ENCODE measurements around the gene GFOD1. TPM values are rescaled to one million over a fixed set of nuclear protein-coding genes. Genes with fewer than 3 reads are reported as not detected.

GFOD1 gene
- total RNA-seq, 1 experiment from 2014 or later, result 6.1 TPM

DNA sequence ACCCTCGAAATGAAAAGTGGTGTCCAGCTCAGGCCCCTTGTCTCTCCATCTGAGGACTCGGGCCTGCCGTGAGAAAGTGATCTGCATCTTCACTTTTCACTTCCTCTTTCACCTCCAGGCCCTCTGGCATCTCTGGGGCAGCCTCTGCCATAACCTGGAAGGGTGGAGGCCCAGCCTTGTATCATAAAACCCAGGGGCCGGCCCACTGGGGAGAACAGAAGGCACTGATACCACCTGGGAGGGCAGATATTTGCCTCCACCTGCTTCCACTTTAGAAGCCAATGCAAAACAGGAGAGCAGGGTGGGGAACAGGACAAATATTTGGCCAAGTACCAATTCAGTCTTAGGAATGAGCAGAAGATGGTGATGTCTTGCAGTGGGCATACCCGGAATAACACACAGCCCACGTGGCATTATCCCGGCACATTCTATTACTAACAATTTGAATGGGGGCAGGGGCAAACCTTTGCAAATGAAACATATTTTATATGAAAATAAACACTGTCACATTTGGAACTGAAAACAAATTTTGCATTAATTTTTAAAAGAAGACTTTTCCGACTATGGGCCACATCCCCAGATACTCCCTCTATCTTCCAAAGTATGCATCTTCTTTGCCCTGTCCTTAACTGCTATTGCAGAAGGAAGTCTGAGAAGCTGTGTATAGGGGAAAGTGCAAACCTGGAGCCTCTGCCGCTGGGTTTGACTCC is 89.9 kb downstream of the GFOD1 start:
- TF ChIP-seq, protein P1, sequence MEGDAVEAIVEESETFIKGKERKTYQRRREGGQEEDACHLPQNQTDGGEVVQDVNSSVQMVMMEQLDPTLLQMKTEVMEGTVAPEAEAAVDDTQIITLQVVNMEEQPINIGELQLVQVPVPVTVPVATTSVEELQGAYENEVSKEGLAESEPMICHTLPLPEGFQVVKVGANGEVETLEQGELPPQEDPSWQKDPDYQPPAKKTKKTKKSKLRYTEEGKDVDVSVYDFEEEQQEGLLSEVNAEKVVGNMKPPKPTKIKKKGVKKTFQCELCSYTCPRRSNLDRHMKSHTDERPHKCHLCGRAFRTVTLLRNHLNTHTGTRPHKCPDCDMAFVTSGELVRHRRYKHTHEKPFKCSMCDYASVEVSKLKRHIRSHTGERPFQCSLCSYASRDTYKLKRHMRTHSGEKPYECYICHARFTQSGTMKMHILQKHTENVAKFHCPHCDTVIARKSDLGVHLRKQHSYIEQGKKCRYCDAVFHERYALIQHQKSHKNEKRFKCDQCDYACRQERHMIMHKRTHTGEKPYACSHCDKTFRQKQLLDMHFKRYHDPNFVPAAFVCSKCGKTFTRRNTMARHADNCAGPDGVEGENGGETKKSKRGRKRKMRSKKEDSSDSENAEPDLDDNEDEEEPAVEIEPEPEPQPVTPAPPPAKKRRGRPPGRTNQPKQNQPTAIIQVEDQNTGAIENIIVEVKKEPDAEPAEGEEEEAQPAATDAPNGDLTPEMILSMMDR (conservative IDR thresholded peaks at IDR 0.05), result peak; percentile 33; the same call in 2 of the 3 replicates
- Histone ChIP-seq H3K9me3 (ENCODE audit: control insufficient read depth, low read depth, low read length) (no peaks in the 10 kb centered on the region), H3K27ac (ENCODE audit: insufficient read length, low read depth, low read length) (no peak overlapping the region), H3K27me3 (ENCODE audit: insufficient read depth, low read length) (no peaks in the 10 kb centered on the region), H2AFZ (ENCODE audit: low read length) (no peak overlapping the region), H2BK12ac (ENCODE audit: insufficient read length, low read depth, low read length) (peak overlapping the region; percentile 41), H2BK20ac (ENCODE audit: low read depth, low read length, poor library complexity, severe bottlenecking) (no peak overlapping the region), H2BK15ac (ENCODE audit: low read depth, low read length) (no peak overlapping the region), H3K4ac (ENCODE audit: low read depth, low read length) (no peak overlapping the region), H4K20me1 (ENCODE audit: control insufficient read depth, insufficient read depth, insufficient read length) (no peaks in the 10 kb centered on the region), H2AK5ac (ENCODE audit: insufficient read length, low read length) (no peak overlapping the region), H3K4me1 (ENCODE audit: insufficient read depth, low read length) (peaks cover 2% of the 10 kb centered on the region; the same call in 1 of the 2 replicates), H3K4me2 (ENCODE audit: insufficient read depth, insufficient read length, low read length) (no peak overlapping the region), H4K5ac (ENCODE audit: insufficient read length, low read depth, low read length) (no peak overlapping the region), H3K18ac (ENCODE audit: insufficient read length, low read depth, low read length) (no peak overlapping the region), H3K79me1 (ENCODE audit: insufficient read depth, low read depth, low read length, poor library complexity, severe bottlenecking) (no peaks in the 10 kb centered on the region), H4K8ac (replicated peaks; ENCODE audit: insufficient read length, low read depth, low read length) (no peak overlapping the region), H4K91ac (ENCODE audit: insufficient read length, low read depth, low read length) (no peak overlapping the region), H2BK5ac (ENCODE audit: insufficient read length, low read length) (no peak overlapping the region), H3K9ac (ENCODE audit: extremely low read depth, insufficient read length, low read length) (no peak overlapping the region), H3K79me2 (ENCODE audit: insufficient read depth, low read length) (no peaks in the 10 kb centered on the region; the same call in 1 of the 2 replicates), H3T11ph (ENCODE audit: low read length) (no peak overlapping the region), H2BK120ac (ENCODE audit: low read depth, low read length, poor library complexity, severe bottlenecking) (no peak overlapping the region), H3K56ac (ENCODE audit: insufficient read length, low read depth, low read length) (no peak overlapping the region), H3K23ac (ENCODE audit: insufficient read length, low read depth, low read length) (no peak overlapping the region), H3K23me2 (ENCODE audit: insufficient read length, low read depth, low read length, poor library complexity, severe bottlenecking) (no peaks in the 10 kb centered on the region), H3K14ac (ENCODE audit: insufficient read depth, low read length) (no peak overlapping the region)
- Mint-ChIP-seq H3K27me3 (ENCODE audit: low read depth) (no peaks in the 10 kb centered on the region), H3K4me3 (no peak overlapping the region), H3K27ac (0 out of 7 replicates have a peak overlapping the region, but pooled peaks of 1 of the 3 experiments have one; percentile 53), H3K4me1 (peaks cover 21 to 27% of the 10 kb centered on the region in 2 experiments), H3K36me3 (ENCODE audit: insufficient read depth in 1 of 3, low read depth in 3 of 3) (no peaks in the 10 kb centered on the region), H3K9me3 (no peaks in the 10 kb centered on the region)
- WGBS (ENCODE audit: extremely low coverage, insufficient read length, low lambda C conversion rate), result no CpG with 5 or more reads among the region's 9 CpGs
- no peak for DNase-seq
